Measurements from ENCODE around the gene SPATA21. TPM values are rescaled to one million over a fixed set of nuclear protein-coding genes. Genes with fewer than 3 reads are reported as not detected.
"Not testable (repeated sequence)": the region's sequence is repeated elsewhere in the genome, so short reads cannot be mapped to it uniquely, and the experiment has no call there.

Gene SPATA21
- total RNA-seq, 4 donors from 2014 or later: not detected

- peaks cover 0 to 54% (median 0%) of the 10 kb centered on the region in 3 donors for H3K36me3 ChIP-seq
- no peaks in the 10 kb centered on the region for H3K9me3 ChIP-seq
- TF ChIP-seq POLR2A (IDR thresholded peaks at IDR 0.05): no peak
- no peak for TF ChIP-seq CTCF (IDR thresholded peaks at IDR 0.05)
- no peak overlapping the region for H3K27ac ChIP-seq
- H3K4me3 ChIP-seq: no peak overlapping the region
- H3K4me1 ChIP-seq: no peaks in the 10 kb centered on the region
- no peaks in the 10 kb centered on the region for H3K27me3 ChIP-seq
- no peak for DNase-seq
Measured at GRCh38 chr1:16478091-16478490, 40.9 kb upstream of the SPATA21 start.

- not testable (repeated sequence) for DNase-seq, H3K4me1 ChIP-seq, H3K27me3 ChIP-seq, H3K4me3 ChIP-seq, H3K9me3 ChIP-seq, H3K27ac ChIP-seq
- H3K36me3 ChIP-seq: peaks cover 0 to 56% (median 0%) of the 10 kb centered on the region in 3 donors
Measured at GRCh38 chr1:16475771-16476770, 38.8 kb upstream of the SPATA21 start.

DNA sequence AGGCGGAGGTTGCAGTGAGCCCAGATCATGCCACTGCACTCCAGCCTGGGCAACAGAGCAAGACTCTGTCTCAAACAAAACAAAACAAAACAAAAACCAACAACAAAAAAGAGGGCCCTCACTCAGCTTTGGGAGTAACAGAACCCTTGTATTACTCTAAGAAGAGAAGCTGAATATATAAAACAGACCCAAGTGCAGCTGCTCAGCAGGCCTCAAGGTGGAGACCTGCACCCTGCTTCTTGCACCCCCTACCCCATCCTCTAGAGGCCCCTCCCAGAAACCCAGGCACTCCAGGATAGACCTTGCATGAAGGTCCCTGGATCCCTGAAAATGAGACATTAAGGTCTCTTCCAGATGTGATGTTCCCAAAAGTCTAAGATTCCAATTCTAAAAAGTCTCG is 37.7 kb upstream of the SPATA21 start:
- H3K27me3 ChIP-seq, DNase-seq, H3K9me3 ChIP-seq, H3K27ac ChIP-seq, H3K4me1 ChIP-seq, H3K4me3 ChIP-seq: not testable (repeated sequence)
- peaks cover 0 to 48% (median 0%) of the 10 kb centered on the region in 3 donors for H3K36me3 ChIP-seq

- TF ChIP-seq CTCF (IDR thresholded peaks at IDR 0.05) (no peak), POLR2A (IDR thresholded peaks at IDR 0.05) (no peak)
- DNase-seq: no peak
- Histone ChIP-seq H3K27ac (no peak overlapping the region), H3K36me3 (peaks cover 0 to 48% (median 0%) of the 10 kb centered on the region in 3 donors), H3K27me3 (no peaks in the 10 kb centered on the region), H3K9me3 (no peaks in the 10 kb centered on the region), H3K4me3 (no peak overlapping the region), H3K4me1 (no peaks in the 10 kb centered on the region)
Measured at GRCh38 chr1:16474166-16474800, 37.1 kb upstream of the SPATA21 start.

DNA sequence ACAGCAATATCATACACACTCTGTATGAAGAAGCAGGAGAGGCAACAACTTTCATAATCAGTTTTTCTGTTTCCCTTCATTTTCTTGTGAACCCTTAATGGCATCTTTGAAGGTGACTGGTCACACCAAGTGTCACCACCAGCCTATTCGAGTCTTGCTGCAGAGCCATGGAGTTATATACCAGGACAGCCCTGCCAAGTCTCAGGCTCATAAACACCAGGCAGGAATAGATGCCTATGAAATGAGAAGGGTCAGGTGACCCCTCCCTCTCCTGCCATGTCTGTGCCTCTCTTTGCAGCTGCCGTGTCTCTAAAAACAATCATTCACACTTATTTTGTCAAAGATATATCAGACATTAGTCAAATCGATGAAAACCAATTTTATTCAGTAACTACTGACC is 31.3 kb upstream of the SPATA21 start:
- TF ChIP-seq CTCF (IDR thresholded peaks at IDR 0.05) (no peak), POLR2A (IDR thresholded peaks at IDR 0.05) (no peak)
- Histone ChIP-seq H3K36me3 (peaks cover 0 to 5% (median 0%) of the 10 kb centered on the region in 3 donors), H3K4me3 (no peak overlapping the region), H3K4me1 (no peaks in the 10 kb centered on the region), H3K27ac (no peak overlapping the region), H3K27me3 (no peaks in the 10 kb centered on the region), H3K9me3 (no peaks in the 10 kb centered on the region)
- no peak for DNase-seq

GRCh38 chr1:16464917-16465625 is 27.8 kb upstream of the SPATA21 start:
- no peak for DNase-seq
- Histone ChIP-seq H3K4me3 (no peak overlapping the region), H3K27ac (no peak overlapping the region), H3K4me1 (no peaks in the 10 kb centered on the region), H3K36me3 (peaks cover 0 to 19% (median 0%) of the 10 kb centered on the region in 3 donors), H3K27me3 (no peaks in the 10 kb centered on the region), H3K9me3 (no peaks in the 10 kb centered on the region)
- no peak for TF ChIP-seq CTCF (IDR thresholded peaks at IDR 0.05)
- no peak for TF ChIP-seq POLR2A (IDR thresholded peaks at IDR 0.05)
